RCC 7860 (cell line): ENCODE results near the gene CACNA1D.

Source experiments
- DNase-seq: peaks from one replicate; pipeline ENCODE4 v3.0.0-alpha.2; 2015; ENCODE audit warnings: low spot score
- FAIRE-seq: peaks from 2 replicates; lab custom pipeline; 2012; peaks lifted over from hg19 to GRCh38; lab: Jason Lieb, UNC

CACNA1D gene

DNA sequence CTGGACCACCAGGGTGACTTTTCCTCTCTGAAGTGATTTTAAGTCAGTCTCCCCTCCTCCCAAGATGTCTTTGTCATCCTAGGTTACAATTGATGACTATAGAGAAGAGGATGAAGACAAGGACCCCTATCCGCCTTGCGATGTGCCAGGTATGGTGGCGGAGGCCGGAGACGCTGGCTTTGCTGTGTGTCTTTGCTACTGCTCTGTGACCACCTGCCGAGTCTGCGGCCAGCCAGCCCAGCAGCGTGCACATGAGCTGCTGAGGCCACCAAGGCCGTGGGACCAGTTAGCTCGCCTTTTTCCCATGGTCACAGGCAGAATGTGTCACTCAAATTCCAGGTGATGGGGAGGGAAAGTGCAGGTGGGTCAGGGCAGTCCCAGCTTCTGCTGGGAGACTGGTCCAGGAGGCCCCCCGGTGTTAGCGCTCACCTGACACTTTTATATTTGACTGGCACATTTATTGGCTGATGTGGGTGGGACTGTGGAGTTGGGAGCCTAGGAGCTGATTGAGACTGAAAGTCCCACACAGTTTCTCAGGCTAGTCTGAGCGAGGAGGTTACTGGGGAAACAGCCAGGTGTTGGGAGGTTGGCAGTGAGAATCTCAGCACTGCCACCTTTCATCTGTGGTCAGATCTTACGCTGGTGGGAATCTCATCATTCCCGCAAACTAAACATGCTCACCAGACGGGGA, 237.7 kb downstream of the CACNA1D start:
- DNase-seq = no peak
- no peak for FAIRE-seq

DNA sequence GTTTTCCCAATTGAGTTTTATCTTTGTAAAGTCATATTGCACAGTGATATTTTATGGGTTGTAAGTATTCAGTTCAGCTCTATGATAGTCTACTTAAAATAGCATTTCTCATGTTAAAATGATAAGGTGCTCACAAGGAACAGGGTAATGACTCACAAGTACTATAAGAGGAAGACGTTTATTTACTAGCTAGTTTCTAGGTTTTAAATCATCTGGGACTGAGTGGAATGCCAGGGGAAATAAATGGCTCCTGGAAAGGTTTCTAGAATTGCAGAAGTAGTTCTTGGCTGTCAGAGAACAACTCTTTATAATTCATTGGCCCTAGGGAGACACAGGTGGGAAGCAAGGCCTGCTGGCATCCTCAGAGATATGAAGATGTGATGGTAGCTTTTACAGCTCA, 239.0 kb downstream of the CACNA1D start:
- no peak for DNase-seq
- FAIRE-seq = no peak

DNA sequence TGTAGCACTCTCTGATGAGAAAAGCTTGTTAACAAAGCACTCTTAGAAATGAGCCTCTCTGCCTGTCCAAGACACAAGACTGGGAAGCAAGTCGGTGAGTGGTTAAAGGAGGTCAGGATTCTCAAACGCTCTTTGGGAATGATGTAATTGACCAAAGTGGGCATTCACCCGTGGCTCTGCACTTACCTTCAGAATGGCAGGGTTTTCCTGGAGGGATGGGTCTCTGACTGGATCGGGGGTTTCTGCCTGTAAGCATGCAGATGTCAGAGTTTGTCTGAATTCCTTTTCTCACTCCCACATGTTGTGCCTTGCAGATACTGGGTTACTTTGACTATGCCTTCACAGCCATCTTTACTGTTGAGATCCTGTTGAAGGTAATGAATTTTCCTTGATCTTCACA, 245.6 kb downstream of the CACNA1D start:
- FAIRE-seq = no peak

DNA sequence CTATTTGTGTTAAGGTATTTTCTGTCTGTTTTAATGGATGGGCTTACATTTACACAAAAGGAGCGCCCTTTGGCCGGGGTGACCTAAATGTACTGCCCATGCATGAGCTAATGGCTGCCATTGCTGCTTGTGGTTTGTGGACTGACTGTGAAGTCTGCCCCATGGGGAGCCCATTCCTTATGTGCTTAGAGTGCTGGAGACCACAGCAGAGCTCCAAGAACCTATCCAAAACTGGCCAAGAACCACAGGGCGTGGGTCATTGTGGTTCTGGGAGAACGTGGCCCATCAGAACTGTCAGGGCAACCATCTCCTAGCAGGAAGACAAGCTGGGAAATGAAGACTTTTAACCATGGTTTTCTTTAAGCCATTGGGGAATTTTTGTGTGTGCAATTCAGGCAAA, 246.5 kb downstream of the CACNA1D start:
- FAIRE-seq (no peak), DNase-seq (no peak)

More for the DNA sequence above, 245.6 kb downstream of the CACNA1D start:
- peak; percentile 11 for DNase-seq

DNA sequence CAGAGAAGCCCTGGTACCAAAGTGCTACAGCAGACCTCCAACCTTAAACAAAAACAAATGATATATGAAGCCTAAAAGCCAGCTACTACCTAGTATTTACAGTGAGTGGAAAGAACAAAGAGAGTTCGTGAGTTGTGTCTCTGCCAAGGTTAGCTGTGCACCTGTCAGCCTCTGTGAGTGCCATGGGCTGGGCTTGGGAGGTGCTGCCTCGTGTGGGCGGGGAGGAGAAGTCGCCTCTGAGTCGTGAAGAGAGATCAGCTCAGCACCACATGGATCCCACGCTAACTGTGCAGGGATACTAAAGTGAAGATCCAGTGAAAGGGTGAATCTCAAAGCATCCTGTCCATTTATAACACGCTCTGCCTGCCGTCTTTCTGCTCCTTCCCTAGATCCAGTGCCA, 249.9 kb downstream of the CACNA1D start:
- DNase-seq (no peak), FAIRE-seq (no peak)

DNA sequence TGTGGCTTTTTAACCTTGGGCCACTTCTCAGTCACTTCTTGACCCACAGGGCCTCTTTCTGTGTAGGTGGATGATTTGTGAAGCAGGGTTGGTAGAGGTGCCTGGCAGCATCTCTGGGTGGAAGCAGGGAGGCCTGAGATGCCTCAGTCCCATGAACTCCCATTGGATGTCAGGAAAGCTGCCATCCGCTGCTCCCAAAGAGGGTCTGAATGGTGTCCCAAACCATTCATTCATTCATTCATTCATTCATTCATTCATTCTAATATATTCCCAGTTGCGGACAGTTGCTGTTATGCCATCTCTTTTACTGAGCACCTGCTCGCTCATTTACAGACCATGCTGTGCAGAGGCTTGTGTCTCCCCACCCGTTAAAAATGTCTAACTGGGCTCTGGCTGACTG, 253.1 kb downstream of the CACNA1D start:
- no peak for DNase-seq
- no peak for FAIRE-seq

DNA sequence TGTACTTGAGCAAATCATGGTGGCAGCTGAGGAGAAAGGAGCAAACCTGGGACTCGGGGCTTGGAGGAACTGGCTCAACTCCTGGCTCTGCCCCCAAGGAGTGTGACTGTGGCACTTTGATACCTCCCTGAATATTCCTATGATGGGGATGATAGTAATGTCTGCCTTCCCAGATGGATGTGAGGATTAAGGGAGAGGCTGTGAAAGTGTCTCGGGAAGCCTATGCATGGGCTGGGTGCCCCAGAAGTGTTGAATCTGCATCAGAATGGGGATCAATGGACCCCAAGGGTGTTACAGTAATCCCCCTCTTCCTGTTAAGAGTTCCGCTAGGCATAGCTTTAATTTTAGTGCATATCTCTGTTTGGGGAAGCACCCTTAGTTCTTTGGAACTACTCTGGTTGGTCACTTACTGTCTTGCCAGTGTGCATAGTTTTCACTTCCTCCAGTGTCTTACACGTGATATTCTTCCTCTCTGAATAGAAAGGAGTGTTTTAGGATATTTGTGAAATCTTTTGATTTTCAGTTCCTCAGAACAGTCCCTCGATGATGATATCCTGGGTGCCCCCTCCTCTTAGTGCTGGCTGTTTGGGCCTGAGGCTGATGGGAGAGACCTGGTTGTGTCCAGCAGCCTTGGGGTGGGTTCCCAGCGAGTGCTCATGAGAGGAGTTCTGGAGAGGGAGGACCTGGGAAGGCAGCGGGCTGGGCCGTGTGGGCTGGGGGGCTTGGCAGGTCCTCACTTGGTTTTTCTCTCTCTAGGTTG, 254.3 kb downstream of the CACNA1D start:
- DNase-seq (no peak), FAIRE-seq (no peak)

DNA sequence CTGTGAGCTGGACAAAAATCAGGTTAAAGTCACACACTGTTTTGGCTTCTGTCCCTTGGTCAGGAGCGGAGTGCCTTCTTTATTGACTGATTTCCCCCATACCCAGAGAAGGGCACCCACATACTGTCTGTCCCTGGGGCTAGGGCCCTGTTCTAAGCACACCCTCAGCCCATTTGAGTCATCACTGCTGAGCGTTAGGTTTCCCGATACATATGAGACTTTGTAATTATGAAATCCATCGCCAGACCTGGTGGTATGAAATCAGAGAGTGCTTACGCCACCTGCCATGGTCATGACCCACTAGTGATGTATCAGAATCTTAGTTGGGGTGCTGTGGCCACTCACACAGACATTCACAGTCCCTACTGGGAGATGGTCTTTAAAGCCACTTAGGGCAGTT, 255.0 kb downstream of the CACNA1D start:
- no peak for FAIRE-seq
- DNase-seq = no peak

DNA sequence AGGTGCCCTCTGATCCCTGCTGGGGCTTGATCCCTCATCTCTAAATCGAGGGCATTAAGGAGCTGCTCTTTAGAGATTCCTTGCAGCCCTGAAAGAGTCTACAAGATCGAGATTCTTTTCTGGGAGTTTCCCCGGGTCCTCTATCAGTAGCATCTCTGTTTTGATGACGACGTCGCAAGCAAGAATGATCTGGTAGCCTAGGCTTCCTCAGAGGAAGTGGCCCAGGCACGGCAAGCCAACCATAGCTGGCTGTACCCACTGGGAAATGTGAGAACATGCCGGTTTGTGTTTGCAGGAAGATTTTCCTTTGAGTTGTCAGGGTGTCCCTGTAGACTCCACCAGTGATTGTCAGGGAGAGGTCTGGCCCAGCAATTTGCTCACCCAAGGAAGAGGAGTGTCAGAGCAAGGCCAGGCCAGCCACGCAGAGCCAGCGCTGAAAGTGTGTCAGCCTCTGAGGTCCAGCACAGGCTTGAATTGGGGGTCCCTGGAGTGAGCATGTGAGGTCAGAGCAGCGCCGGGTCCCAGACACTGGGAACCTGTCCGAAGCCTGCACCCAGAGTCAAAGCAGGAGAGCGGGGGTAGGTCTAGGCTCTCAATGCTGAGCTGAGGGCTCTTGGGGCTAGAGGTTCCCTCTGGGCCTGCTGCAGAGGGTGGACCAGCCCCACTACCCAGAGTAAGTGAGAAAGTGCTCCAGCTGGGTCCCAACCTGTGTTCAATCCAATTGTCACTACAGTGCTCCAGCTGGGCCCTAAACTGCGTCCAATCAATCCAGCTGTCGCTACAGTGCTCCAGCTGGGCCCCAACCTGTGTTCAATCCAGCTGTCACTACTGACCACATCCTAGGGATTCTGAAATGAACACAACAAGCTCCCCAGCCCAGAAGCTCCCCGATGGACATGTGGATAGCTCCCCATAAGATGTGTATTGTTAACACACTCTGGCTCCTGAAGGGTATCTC, 256.1 kb downstream of the CACNA1D start:
- DNase-seq (no peak), FAIRE-seq (no peak)

DNA sequence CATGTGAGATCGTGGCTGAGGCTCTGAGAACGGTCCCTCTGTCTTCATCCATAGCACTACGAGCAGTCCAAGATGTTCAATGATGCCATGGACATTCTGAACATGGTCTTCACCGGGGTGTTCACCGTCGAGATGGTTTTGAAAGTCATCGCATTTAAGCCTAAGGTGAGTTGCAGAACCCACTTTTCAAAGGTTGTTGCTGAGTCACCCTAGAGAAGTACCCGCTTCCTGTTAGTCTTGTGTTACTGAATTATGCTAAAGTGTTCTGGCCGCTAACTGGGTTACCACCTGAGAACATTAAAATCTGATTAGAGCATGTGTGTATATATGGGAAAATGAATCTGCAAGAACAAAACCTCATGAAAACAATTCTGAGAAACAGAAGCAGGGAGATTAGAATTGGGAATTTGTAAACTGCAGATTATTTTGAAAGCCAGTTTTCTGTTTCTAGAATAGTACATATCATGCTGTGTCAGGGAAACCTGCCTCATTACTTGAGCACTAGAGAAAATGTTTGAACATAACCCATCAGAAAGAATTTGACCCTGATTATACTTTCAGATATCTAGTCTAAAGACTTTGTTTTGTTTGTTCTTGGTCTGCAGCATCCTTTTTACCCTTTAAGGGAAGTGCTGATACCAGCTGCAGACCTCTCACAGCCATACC, 259.2 kb downstream of the CACNA1D start:
- FAIRE-seq (no peak), DNase-seq (no peak)

DNA sequence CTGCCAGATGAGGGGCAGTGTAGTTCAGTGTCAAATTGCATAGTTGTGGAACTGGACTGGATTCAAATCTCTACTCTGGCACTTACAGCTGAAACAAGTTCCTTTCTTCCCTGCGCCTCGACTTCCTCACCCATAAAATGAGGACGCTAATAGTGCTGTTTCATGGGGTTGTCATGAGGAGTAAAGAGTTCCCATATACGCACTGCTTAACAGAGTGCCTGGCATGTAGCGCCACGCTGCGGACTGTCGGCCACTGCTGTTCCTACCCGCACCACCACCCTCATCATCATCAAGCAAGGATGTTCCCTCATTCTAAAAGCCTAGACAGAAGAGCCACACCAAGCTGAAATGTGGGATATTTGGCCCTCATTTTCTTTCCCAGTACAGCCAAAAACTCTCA, 259.9 kb downstream of the CACNA1D start:
- no peak for FAIRE-seq
- DNase-seq = no peak

DNA sequence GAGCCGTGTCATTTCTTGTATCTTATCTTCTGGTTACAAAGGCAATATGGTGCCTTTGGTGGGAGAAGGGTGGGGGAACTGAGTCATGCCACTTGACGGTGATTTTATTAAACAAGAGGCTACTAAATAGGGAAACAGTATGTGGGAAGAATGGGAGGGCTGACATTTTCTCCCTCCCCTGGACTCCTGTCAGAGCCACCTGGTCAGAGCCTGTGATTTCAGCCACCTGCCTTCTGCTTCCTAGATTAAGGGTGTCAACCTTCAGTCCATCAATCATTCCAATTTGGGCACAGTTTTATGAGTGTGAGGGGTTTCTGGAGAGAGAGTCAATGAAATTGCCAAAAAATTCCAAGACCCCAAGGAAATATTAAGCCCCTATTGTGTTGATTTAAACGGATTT, 264.4 kb downstream of the CACNA1D start:
- DNase-seq (no peak), FAIRE-seq (no peak)

DNA sequence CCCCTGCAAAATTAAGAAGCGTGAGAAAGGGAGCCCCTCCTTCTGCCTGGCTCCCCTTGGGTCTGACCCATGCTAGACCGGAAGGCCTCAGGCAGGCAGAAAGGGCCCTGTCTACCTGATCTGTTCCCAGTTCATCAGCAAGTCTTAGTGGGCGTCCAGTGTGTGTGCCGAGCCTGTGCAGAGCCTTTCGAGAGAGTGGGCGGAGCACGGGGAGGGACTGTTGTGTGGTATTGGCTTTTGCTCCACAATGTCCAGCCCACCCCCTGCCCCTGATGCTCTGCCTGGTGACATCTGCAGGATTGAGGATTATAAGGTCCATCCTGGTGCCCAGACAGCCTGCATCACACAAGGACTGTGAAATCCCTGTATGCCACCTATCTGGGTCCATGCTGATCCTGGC, 268.9 kb downstream of the CACNA1D start:
- DNase-seq = no peak
- FAIRE-seq = no peak

DNA sequence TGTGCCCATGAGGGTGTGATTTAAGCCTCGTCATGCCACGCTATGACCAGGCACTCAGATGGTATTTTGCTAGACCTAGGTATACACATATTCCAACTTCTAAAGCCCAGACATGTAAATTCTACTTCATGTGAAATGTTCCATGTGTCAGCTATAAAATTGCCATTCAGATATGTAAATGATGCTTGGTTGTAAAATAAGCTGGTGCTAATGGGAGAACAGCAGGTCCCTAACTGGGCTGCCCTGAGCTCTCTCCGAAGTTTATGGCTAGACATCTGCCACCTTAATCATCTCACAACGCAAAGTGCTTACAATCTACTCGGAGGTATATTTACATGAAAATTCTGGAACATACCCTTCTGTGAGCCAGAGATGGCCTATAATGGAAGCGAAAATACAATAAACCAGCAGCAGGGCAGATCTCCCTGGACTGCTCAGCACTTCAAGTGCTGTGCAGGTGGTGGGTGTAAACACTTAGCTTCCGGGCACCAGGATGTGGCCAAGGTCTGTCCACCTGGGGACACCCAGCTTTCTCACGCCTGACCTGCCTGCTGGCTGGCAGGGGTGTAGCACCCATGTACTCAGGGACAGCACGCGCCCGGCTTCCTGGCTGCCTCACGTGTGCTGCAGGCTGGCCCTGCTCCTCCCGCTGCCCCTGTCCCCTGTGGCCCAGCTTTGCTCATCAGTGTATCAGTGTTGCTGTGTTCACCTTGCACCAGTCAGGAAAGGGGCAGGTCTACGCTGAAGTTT, 269.8 kb downstream of the CACNA1D start:
- DNase-seq (no peak), FAIRE-seq (no peak)

DNA sequence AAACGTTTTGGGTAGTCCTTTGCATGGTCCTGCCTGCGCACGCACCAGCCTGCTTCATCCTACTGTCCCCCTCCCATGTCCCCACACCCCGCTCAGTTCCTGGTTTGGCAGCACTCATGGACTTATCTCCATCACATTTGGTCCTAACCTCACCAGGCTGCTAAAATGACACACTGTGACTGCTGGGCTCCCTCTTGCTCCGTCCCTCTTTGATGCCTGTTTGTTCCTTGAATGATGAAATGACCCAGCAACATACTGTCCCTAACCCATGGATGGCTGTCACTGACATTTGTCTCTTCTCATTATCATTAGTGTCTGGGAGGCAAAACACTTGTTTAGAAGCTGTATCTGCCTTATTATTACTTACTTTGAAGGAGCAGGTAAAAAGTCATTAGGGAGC, 271.3 kb downstream of the CACNA1D start:
- FAIRE-seq (no peak), DNase-seq (no peak)

DNA sequence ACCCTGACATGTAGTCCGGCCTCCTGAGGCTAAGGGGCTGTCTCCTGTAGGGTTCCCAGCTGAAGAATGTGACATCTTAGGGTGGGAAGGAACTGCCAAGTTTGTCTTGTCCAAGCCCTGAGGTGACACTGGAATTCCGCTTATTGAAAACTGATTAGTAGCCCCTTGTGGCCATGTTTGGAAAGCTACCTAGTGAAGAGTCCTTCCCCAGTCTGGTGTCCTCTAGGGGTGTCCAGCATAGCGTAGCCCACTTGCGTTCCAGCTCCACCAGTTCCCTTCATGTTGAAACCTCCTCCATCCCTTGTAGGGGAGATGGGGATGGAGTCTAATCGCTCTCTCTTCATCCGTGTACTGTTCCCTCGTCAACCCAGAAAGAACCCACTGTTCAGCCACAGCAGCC, 272.3 kb downstream of the CACNA1D start:
- no peak for DNase-seq
- no peak for FAIRE-seq

DNA sequence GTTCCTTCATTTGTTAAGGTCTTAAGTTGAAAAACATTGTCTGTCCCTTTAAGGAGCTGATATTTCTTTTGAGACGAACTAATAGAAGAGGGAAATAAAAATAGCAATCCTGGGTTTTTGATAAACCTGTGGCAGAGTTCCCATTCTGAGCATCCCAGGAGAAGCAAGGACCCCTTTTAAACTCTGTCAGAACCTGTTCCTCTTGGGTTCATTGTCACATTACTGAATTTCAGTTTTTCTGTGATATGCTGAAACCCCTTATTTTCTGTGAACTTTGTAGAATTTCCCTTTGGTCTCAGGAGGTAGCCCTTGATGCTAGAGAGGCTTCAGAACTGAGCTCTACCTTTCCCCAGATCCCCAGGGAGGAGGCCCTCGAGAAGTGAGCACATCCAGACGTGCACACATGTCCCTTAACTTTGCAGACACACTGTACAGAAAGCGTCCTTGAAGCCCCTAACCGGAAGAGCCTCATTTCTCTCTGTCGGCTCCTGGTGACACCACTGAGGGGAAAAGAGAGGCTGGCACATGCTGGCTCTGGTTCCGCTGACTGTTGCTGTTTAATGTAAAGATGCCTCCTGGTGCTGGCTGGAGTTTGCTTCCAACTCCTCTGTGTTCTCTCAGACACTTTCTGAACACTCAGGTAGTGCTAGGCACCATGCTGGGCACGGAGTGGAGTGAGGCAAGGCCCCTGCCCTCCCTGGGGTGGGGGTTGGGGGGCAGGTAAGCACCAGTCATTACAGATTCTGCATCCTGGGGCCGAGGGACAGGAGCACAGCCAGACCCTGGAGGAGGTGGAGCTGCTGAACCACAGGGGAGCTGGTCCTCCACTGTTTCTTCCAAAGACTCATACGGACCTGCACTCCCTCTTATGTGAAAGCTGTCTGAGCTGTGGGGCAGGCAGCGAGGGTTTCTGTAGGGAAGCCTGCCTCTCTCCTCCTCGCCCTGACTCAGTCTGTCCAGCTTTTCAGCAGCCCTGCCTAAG, 274.4 kb downstream of the CACNA1D start:
- FAIRE-seq (no peak), DNase-seq (no peak)

DNA sequence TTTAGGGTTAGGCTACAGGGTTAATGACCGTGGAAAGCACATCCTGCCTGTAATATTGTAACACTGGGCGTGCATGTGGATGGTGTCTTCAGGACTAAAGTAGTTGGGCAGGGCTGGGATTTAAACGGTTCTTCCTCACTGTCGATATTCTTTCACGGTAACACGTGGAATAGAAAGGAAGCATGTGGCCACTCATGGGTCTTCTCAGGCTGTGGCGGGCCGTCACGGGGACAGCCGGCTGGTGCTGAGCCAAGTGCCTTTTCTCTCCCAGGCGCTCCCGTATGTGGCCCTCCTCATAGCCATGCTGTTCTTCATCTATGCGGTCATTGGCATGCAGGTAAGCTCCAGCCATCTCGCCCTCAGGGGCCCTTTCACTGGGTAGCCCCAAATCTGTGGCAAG, 278.2 kb downstream of the CACNA1D start:
- no peak for DNase-seq
- no peak for FAIRE-seq

DNA sequence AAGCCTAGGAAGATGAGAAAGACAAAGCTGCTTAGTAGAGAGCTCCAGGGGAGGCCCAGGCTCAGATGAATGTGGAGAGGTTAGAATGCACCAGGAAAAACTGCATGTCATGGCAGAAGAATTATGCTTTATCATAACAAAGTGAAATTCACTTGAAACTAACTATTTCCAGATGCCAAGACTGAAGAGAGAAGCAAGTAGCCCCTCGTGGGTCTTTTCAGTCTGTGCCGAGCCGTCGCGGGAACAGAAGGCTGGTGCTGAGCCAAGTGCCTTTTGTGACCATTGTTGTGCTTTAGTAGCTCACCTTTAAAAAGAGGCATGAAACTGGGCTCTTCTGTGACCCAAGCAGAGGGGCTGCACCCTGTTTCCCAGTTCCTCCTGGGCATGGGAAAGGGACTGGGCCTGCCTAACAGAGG, 278.6 kb downstream of the CACNA1D start:
- FAIRE-seq (no peak), DNase-seq (no peak)
